Stimulated activated CD8-positive, alpha-beta memory T cell treated with anti-CD3 and anti-CD28 coated beads, Interleukin-2, amount 100 ng/mL, for 48 hours (primary cell): ENCODE results near the gene PITPNC1.
"Not testable (repeated sequence)": the region's sequence is repeated elsewhere in the genome, so short reads cannot be mapped to it uniquely, and the experiment has no call there.

Source experiments
- DNase-seq, 2 donors: peaks; one replicate each; pipeline ENCODE4 v3.0.0-alpha.2; 2020; ENCODE audit warnings: low read depth in 2 of 2

Gene PITPNC1

GRCh38 chr17:67647482-67647881 is 270.4 kb downstream of the PITPNC1 start:
- no peak for DNase-seq

GRCh38 chr17:67648032-67648905 is 271.2 kb downstream of the PITPNC1 start:
- DNase-seq = no peak

GRCh38 chr17:67648906-67649295 is 271.8 kb downstream of the PITPNC1 start:
- DNase-seq = not testable (repeated sequence)

GRCh38 chr17:67649891-67650290 is 272.8 kb downstream of the PITPNC1 start:
- no peak for DNase-seq

GRCh38 chr17:67651218-67651579 is 274.1 kb downstream of the PITPNC1 start:
- not testable (repeated sequence) for DNase-seq

GRCh38 chr17:67652433-67652832 is 275.4 kb downstream of the PITPNC1 start:
- no peak for DNase-seq

GRCh38 chr17:67655478-67656148 is 278.5 kb downstream of the PITPNC1 start:
- no peak for DNase-seq

GRCh38 chr17:67656494-67657203 is 279.6 kb downstream of the PITPNC1 start:
- DNase-seq = no peak

GRCh38 chr17:67657596-67657995 is 280.5 kb downstream of the PITPNC1 start:
- DNase-seq = no peak

- no peak for DNase-seq
These were observed 281.2 kb downstream of the PITPNC1 start for GRCh38 chr17:67658265-67658664.

- DNase-seq = no peak
These were observed 281.9 kb downstream of the PITPNC1 start for GRCh38 chr17:67659028-67659427.

- DNase-seq = no peak
These were observed 285.6 kb downstream of the PITPNC1 start for GRCh38 chr17:67662712-67663111.

GRCh38 chr17:67663457-67663856 is 286.4 kb downstream of the PITPNC1 start:
- DNase-seq = no peak

- DNase-seq = no peak
These were observed 288.9 kb downstream of the PITPNC1 start for GRCh38 chr17:67666028-67666427.

- no peak for DNase-seq
These were observed 289.6 kb downstream of the PITPNC1 start for GRCh38 chr17:67666710-67667109.

GRCh38 chr17:67671493-67671892 is 294.4 kb downstream of the PITPNC1 start:
- no peak for DNase-seq

GRCh38 chr17:67672592-67673335 is 295.7 kb downstream of the PITPNC1 start:
- DNase-seq = no peak

- DNase-seq = no peak
These were observed 298.4 kb downstream of the PITPNC1 start for GRCh38 chr17:67675481-67675880.

GRCh38 chr17:67676305-67676704 is 299.2 kb downstream of the PITPNC1 start:
- no peak for DNase-seq

GRCh38 chr17:67678414-67678813 is 301.3 kb downstream of the PITPNC1 start:
- DNase-seq = no peak

GRCh38 chr17:67679225-67679624 is 302.1 kb downstream of the PITPNC1 start:
- no peak for DNase-seq

- DNase-seq = no peak
These were observed 302.6 kb downstream of the PITPNC1 start for GRCh38 chr17:67679721-67680120.
